ENCODE data around the gene SPTLC3.
A peak's percentile ranks its signal among the peaks of the same experiment; 100 is the strongest.

SPTLC3 gene

GRCh38 chr20:13117200-13117599, 108.4 kb downstream of the SPTLC3 start:
- no peak for DNase-seq (ENCODE audit: low read depth)
- no peak for TF ChIP-seq CTCF (IDR thresholded peaks at IDR 0.05; ENCODE audit: low read depth, low read length, missing control alignments)
- in situ Hi-C loops (cut with HindIII; ENCODE audit: low sequenced_read_pairs), result no loop called here
- H3K4me3 ChIP-seq (ENCODE audit: low read depth, low read length), result no peak overlapping the region

GRCh38 chr20:13118676-13119075, 109.9 kb downstream of the SPTLC3 start:
- in situ Hi-C loops (cut with HindIII; ENCODE audit: low sequenced_read_pairs), result no loop called here
- H3K4me3 ChIP-seq (ENCODE audit: low read depth, low read length), result no peak overlapping the region
- DNase-seq (ENCODE audit: low read depth), result no peak
- TF ChIP-seq CTCF (IDR thresholded peaks at IDR 0.05; ENCODE audit: low read depth, low read length, missing control alignments), result no peak

GRCh38 chr20:13119583-13119982, 110.8 kb downstream of the SPTLC3 start:
- H3K4me3 ChIP-seq (ENCODE audit: low read depth, low read length), result no peak overlapping the region
- DNase-seq (ENCODE audit: low read depth), result peak; percentile 57
- in situ Hi-C loops (cut with HindIII; ENCODE audit: low sequenced_read_pairs), result no loop called here
- peak; percentile 92 for TF ChIP-seq CTCF (IDR thresholded peaks at IDR 0.05; ENCODE audit: low read depth, low read length, missing control alignments)

- no peak for TF ChIP-seq CTCF (IDR thresholded peaks at IDR 0.05; ENCODE audit: low read depth, low read length, missing control alignments)
- no peak for DNase-seq (ENCODE audit: low read depth)
- in situ Hi-C loops (cut with HindIII; ENCODE audit: low sequenced_read_pairs), result no loop called here
These were observed 111.7 kb downstream of the SPTLC3 start for GRCh38 chr20:13120471-13120870.

GRCh38 chr20:13121840-13122515, 113.2 kb downstream of the SPTLC3 start:
- DNase-seq (ENCODE audit: low read depth), result no peak
- no peak overlapping the region for H3K4me3 ChIP-seq (ENCODE audit: low read depth, low read length)
- in situ Hi-C loops (cut with HindIII; ENCODE audit: low sequenced_read_pairs), result no loop called here
- TF ChIP-seq CTCF (IDR thresholded peaks at IDR 0.05; ENCODE audit: low read depth, low read length, missing control alignments), result no peak

More at GRCh38 chr20:13120471-13120870, 111.7 kb downstream of the SPTLC3 start:
- no peak overlapping the region for H3K4me3 ChIP-seq (ENCODE audit: low read depth, low read length)

- DNase-seq (ENCODE audit: low read depth), result no peak
- in situ Hi-C loops (cut with HindIII; ENCODE audit: low sequenced_read_pairs), result no loop called here
- no peak overlapping the region for H3K4me3 ChIP-seq (ENCODE audit: low read depth, low read length)
- TF ChIP-seq CTCF (IDR thresholded peaks at IDR 0.05; ENCODE audit: low read depth, low read length, missing control alignments), result no peak
These were observed 116.7 kb downstream of the SPTLC3 start for GRCh38 chr20:13125486-13125885.

Measured in astrocyte of the cerebellum (primary cell).